Smooth muscle cell (in vitro differentiated cells): ENCODE data around the gene BANP. TPM values are rescaled to one million over a fixed set of nuclear protein-coding genes. Genes with fewer than 3 reads are reported as not detected.
"Not testable (repeated sequence)": the region's sequence is repeated elsewhere in the genome, so short reads cannot be mapped to it uniquely, and the experiment has no call there.

Source experiments
- DNase-seq: peaks from one replicate; lab custom pipeline; 2025; ENCODE audit not compliant: unreplicated experiment; lab: John Stamatoyannopoulos, UW
- H2AFZ ChIP-seq: fragments of 200-600 bp; sonication (generic); 2 replicates; pipeline ENCODE4 v1.6.0; 2016; ENCODE audit warnings: antibody characterized with exemption, low read depth, mild to moderate bottlenecking
- H3F3A ChIP-seq: fragments of 200-600 bp; sonication (generic); 2 replicates; pipeline ENCODE4 v1.6.0; 2017; ENCODE audit warnings: antibody characterized with exemption, low read depth
- H3K27ac ChIP-seq: fragments of 200-600 bp; sonication (generic); 2 replicates; pipeline ENCODE4 v1.5.1; 2016; ENCODE audit warnings: low read depth, mild to moderate bottlenecking
- H3K27me3 ChIP-seq: fragments of 200-600 bp; sonication (generic); 2 replicates; pipeline ENCODE4 v1.6.1; 2016; ENCODE audit warnings: low read depth, mild to moderate bottlenecking
- H3K36me3 ChIP-seq: fragments of 200-600 bp; sonication (generic); 2 replicates; pipeline ENCODE4 v1.5.1; 2016; ENCODE audit warnings: low read depth
- H3K4me1 ChIP-seq: fragments of 200-600 bp; sonication (generic); 2 replicates; pipeline ENCODE4 v1.5.1; 2016; ENCODE audit warnings: low read depth
- H3K4me2 ChIP-seq: fragments of 200-600 bp; sonication (generic); 2 replicates; pipeline ENCODE4 v1.6.0; 2016; ENCODE audit warnings: mild to moderate bottlenecking
- H3K4me3 ChIP-seq: fragments of 200-600 bp; sonication (generic); 2 replicates; pipeline ENCODE4 v1.5.1; 2016; ENCODE audit warnings: mild to moderate bottlenecking
- H3K79me2 ChIP-seq: fragments of 200-600 bp; sonication (generic); 2 replicates; pipeline ENCODE4 v1.6.0; 2016; ENCODE audit warnings: low read depth, mild to moderate bottlenecking
- H3K9ac ChIP-seq: fragments of 200-600 bp; sonication (generic); 2 replicates; pipeline ENCODE4 v1.6.0; 2016; ENCODE audit warnings: low read depth
- H3K9me3 ChIP-seq: fragments of 200-600 bp; sonication (generic); replicated peaks from 2 replicates; pipeline ENCODE4 v1.5.1; 2016; ENCODE audit warnings: low read depth
- H4K20me1 ChIP-seq: fragments of 200-600 bp; sonication (generic); 2 replicates; pipeline ENCODE4 v1.6.0; 2016; ENCODE audit warnings: low read depth
- CTCF ChIP-seq: fragments of 200-600 bp; sonication (generic); IDR thresholded peaks from 2 replicates; pipeline ENCODE4 v1.5.1; 2017; ENCODE audit warnings: borderline replicate concordance, mild to moderate bottlenecking, antibody characterized with exemption; ENCODE audit not compliant: insufficient read depth, poor library complexity, severe bottlenecking
- WGBS: methylation state at CpG from one replicate; pipeline ENCODE4 v1.1.7; 2016; ENCODE audit warnings: low lambda C conversion rate; 5-methylcytosine and 5-hydroxymethylcytosine counted together
- polyA plus RNA-seq: library from polyadenylated mRNA; unstranded; fragments of >200 nt; fragmentation: Nextera tagmentation; extraction: Ambion mirVana; gene quantifications from 2 replicates; pipeline ENCODE4 v1.2.1, GENCODE V29; 2016
- total RNA-seq: library from RNA; depleted of rRNA; stranded (reverse); fragments of >200 nt; gene quantifications from 2 replicates; pipeline ENCODE4 v1.2.3, GENCODE V29; 2014

The BANP gene
- total and polyA plus RNA-seq, 2 experiments from 2014 or later: 11.5 to 19.5 TPM

- Histone ChIP-seq H3K4me3 (no peak overlapping the region), H3K36me3 (no peaks in the 10 kb centered on the region), H3K27me3 (no peaks in the 10 kb centered on the region), H3K9ac (no peak overlapping the region), H3K27ac (no peak overlapping the region), H3K4me2 (no peak overlapping the region), H3K9me3 (no peaks in the 10 kb centered on the region), H2AFZ (no peak overlapping the region), H3F3A (peaks cover 1% of the 10 kb centered on the region), H3K79me2 (no peaks in the 10 kb centered on the region), H3K4me1 (no peaks in the 10 kb centered on the region), H4K20me1 (peaks cover 59% of the 10 kb centered on the region)
- 97% methylated on average over 19 of the region's 19 CpGs for WGBS
- no peak for TF ChIP-seq CTCF
- DNase-seq: no peak
Measured at GRCh38 chr16:88017587-88018101, 66.4 kb downstream of the BANP start.

DNA sequence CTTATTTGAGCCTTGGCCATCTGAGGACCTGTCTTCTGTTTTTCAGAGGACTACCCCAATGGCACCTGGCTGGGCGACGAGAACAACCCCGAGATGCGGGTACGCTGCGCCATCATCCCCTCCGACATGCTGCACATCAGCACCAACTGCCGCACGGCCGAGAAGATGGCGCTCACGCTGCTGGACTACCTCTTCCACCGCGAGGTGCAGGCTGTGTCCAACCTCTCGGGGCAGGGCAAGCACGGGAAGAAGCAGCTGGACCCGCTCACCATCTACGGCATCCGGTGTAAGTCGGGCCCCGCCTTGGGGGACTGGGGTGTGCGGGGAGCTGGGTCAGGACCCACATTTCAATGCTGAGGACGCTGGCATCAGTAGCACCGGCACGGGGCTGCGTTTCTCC lies 67.1 kb downstream of the BANP start:
- H3K4me3 ChIP-seq, H2AFZ ChIP-seq, H3K27ac ChIP-seq, H3K4me2 ChIP-seq, H3K4me1 ChIP-seq, DNase-seq, H3K36me3 ChIP-seq, H3K79me2 ChIP-seq, H3K9ac ChIP-seq, H3K9me3 ChIP-seq, H3K27me3 ChIP-seq, H3F3A ChIP-seq: not testable (repeated sequence)
- H4K20me1 ChIP-seq: peaks cover 57% of the 10 kb centered on the region
- 99% methylated on average over 26 of the region's 26 CpGs for WGBS

DNA sequence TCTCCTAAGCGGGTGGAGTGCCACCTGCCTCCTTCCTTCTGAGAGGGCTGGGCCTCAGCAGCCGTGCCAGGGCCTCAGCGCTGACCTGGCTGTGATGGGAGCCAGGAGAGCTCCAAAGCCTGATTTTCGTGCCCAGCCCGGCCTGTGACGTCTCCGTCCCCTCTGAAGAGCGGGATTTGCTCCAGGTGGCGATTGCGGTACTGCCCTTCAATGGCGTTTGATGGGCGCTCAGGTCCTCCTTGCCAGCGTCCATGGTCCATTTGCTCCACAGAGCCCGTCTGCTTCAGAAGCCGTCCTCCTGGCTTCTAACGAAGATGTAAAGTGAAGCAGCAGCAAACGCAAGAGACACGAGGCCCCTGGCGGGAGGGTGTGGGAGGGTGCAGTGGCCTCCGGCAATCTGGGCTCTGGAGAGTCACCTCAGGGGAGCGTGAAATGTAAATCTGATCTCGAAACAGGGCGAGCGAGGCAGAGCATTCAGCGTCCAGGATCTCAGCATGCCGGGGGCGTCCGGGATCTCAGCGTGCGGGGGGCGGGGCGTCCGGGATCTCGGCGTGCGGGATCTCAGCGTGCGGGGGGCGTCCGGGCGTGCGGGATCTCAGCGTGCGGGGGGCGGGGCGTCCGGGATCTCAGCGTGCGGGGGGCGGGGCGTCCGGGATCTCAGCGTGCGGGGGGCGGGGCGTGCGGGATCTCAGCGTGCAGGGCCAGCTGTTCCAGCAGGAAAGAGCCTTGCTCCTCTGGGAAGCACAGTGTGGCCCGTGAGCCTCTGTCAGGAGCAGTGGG lies 68.0 kb downstream of the BANP start:
- not testable (repeated sequence) for H3K36me3 ChIP-seq, H3K4me1 ChIP-seq, DNase-seq, H3K9me3 ChIP-seq, H3K4me3 ChIP-seq, H3F3A ChIP-seq, H3K27me3 ChIP-seq, H2AFZ ChIP-seq, H3K9ac ChIP-seq, H3K79me2 ChIP-seq, H3K4me2 ChIP-seq, H3K27ac ChIP-seq
- peaks cover 56% of the 10 kb centered on the region for H4K20me1 ChIP-seq
- 92% methylated on average over 34 of the region's 59 CpGs for WGBS

DNA sequence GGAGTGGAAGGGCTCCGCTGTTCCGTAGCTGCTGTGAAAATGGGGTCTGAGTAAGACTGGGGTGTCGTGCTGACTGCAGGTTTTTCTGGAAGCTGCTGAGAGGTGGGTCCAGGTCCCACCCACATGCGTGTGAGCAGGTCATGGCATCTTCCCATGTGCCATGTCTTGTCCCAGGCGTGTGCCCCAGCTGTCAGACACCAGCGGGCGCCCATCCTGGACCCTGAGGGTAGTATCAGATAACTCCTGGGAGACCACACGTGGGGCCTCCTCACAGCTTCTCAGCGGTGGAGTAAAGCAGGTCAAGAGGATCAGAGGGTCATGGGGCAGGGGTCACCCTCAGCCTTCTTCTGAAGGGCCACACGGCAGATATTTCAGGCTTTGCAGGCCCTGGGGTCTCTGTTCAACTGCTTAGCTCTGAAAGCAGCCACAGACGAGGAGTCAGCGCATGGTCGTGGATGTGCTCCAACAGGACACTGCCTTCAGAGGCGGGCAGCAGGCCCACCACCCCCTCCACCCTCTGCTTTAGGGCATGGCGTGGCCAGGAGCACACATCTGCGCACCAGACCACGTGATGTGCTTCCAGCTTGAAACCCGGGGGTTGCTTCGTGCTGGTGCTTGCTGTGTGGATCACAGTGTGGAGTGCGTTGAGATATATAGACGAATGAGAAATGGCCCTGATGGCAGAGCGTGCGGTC lies 68.7 kb downstream of the BANP start:
- 99% methylated on average over 23 of the region's 23 CpGs for WGBS
- H4K20me1 ChIP-seq: peaks cover 48% of the 10 kb centered on the region
- peaks cover 6% of the 10 kb centered on the region for H3K4me1 ChIP-seq

More for the DNA sequence above, 68.7 kb downstream of the BANP start:
- Histone ChIP-seq H3K27ac (no peak overlapping the region), H3K4me2 (no peak overlapping the region), H3K9ac (no peak overlapping the region), H3K27me3 (no peaks in the 10 kb centered on the region), H3K4me3 (no peak overlapping the region), H3K36me3 (no peaks in the 10 kb centered on the region), H2AFZ (no peak overlapping the region), H3K9me3 (no peaks in the 10 kb centered on the region), H3F3A (no peaks in the 10 kb centered on the region), H3K79me2 (no peaks in the 10 kb centered on the region)
- no peak for DNase-seq
- TF ChIP-seq CTCF: no peak
